H1 (cell line): ENCODE measurements around the gene FPGS.

ENCODE experiments used
- ATF2 ChIP-seq: IDR thresholded peaks from 2 replicates; pipeline ENCODE4 v1.6.1; 2012; ENCODE audit warnings: low read length, inconsistent platforms
- ATF3 ChIP-seq: IDR thresholded peaks from 2 replicates; pipeline ENCODE4 v1.6.1; 2011; ENCODE audit warnings: low read depth, mild to moderate bottlenecking, low read length; ENCODE audit not compliant: insufficient read depth
- CTCF ChIP-seq, 3 experiments: IDR thresholded peaks; 1 replicate in 2 of 3; 2 replicates in 1 of 3; pipeline versions ENCODE4 v1.5.1 to v1.6.1; 2011; ENCODE audit warnings: low read length in 3 of 3, mild to moderate bottlenecking in 3 of 3, inconsistent platforms in 2 of 3, low read depth in 1 of 3, moderate library complexity in 1 of 3; ENCODE audit not compliant: insufficient read depth in 1 of 3; ENCODE audit errors: control extremely low read depth in 1 of 3
- POLR2A ChIP-seq, 2 experiments: IDR thresholded peaks; 1 replicate in 1 of 2; 2 replicates in 1 of 2; pipeline ENCODE4 v1.6.1; 2011; ENCODE audit warnings: low read depth in 2 of 2, low read length in 2 of 2, mild to moderate bottlenecking in 2 of 2; ENCODE audit errors: control extremely low read depth in 1 of 2
- POLR2AphosphoS5 ChIP-seq: IDR thresholded peaks from 2 replicates; pipeline ENCODE4 v1.6.1; 2011; ENCODE audit warnings: low read depth, low read length
- RFX5 ChIP-seq: IDR thresholded peaks from 2 replicates; pipeline ENCODE4 v1.6.1; 2011; ENCODE audit warnings: low read depth, low read length, improper control_type of control experiment, borderline replicate concordance
- SIN3A ChIP-seq, 2 experiments: IDR thresholded peaks in 1 of 2; conservative IDR thresholded peaks in 1 of 2; 2 replicates each; pipeline ENCODE4 v1.6.1; 2011 to 2012; ENCODE audit warnings: low read length in 2 of 2, improper control_type of control experiment in 1 of 2, low read depth in 1 of 2, mild to moderate bottlenecking in 1 of 2
- SUZ12 ChIP-seq: fragments of 200-600 bp; sonication (generic); IDR thresholded peaks from 2 replicates; pipeline ENCODE4 v1.6.1; 2012; ENCODE audit warnings: mild to moderate bottlenecking, inconsistent platforms, low read length, moderate library complexity, mixed read lengths
- TAF1 ChIP-seq: IDR thresholded peaks from 2 replicates; pipeline ENCODE4 v1.6.1; 2011; ENCODE audit warnings: mild to moderate bottlenecking, low read depth, low read length
- TCF12 ChIP-seq: IDR thresholded peaks from 2 replicates; pipeline ENCODE4 v1.6.1; 2011; ENCODE audit warnings: low read depth, mild to moderate bottlenecking, low read length
- ZNF274 ChIP-seq: IDR thresholded peaks from 2 replicates; pipeline ENCODE4 v1.7.0; 2012; ENCODE audit warnings: low read length, borderline replicate concordance; ENCODE audit errors: extremely low read depth

GRCh38 chr9:127753148-127753547 is 49.5 kb upstream of the FPGS start:
- TF ChIP-seq CTCF (IDR thresholded peaks at IDR 0.05; ENCODE audit: control extremely low read depth in 1 of 3, insufficient read depth in 1 of 3, low read depth in 1 of 3, low read length in 3 of 3), result no peak
- no peak for TF ChIP-seq POLR2A (IDR thresholded peaks at IDR 0.05; ENCODE audit: control extremely low read depth in 1 of 2, low read depth in 2 of 2, low read length in 2 of 2)
- no peak for TF ChIP-seq ATF3
- TF ChIP-seq ATF2, result no peak
- no peak for TF ChIP-seq SIN3A (conservative IDR thresholded peaks at IDR 0.05 in 1 of 2, IDR thresholded peaks at IDR 0.05 in 1 of 2; ENCODE audit: low read depth in 1 of 2, low read length in 2 of 2)
- no peak for TF ChIP-seq POLR2AphosphoS5
- no peak for TF ChIP-seq ZNF274
- TF ChIP-seq TAF1, result no peak
- no peak for TF ChIP-seq RFX5
- TF ChIP-seq TCF12, result no peak
- TF ChIP-seq SUZ12, result no peak
